IMR-90 (cell line): Measurements from ENCODE around the gene RPH3AL. TPM values are rescaled to one million over a fixed set of nuclear protein-coding genes. Genes with fewer than 3 reads are reported as not detected.

ENCODE experiments used
- ATAC-seq: fragments of 200-7000 bp; cut with Tn5 transposase; 2 replicates; pipeline ENCODE4 v1.9.1; 2020; ENCODE audit warnings: low read depth, mild to moderate bottlenecking, moderate library complexity
- BruUV-seq: library from RNA; stranded (reverse); fragments of 400-500 nt; replicated peaks from 2 replicates; lab custom pipeline; 2021; lab: Mats Ljungman, UMichigan
- CTCF ChIA-PET: fragments of 300-600 bp; formaldehyde crosslinking; extraction: SDS; loops from one replicate; lab custom pipeline; 2021; ENCODE audit warnings: antibody characterized with exemption; lab: Yijun Ruan, JAX
- POLR2A ChIA-PET: fragments of 300-600 bp; sonication (Branson Sonifier 250); formaldehyde crosslinking; loops from one replicate; lab custom pipeline; 2022; ENCODE audit warnings: antibody characterized with exemption; ENCODE audit not compliant: unreplicated experiment; lab: Charles Lee
- DNase-seq: peaks from one replicate; pipeline ENCODE4 v3.0.0; 2013
- H2AFZ ChIP-seq: replicated peaks from 2 replicates; pipeline ENCODE3; 2013; ENCODE audit warnings: low read length, mild to moderate bottlenecking; ENCODE audit not compliant: poor library complexity
- H2AK5ac ChIP-seq: 2 replicates; pipeline ENCODE4 v1.6.1; 2013; ENCODE audit warnings: low read depth, low read length, inconsistent platforms
- H2AK9ac ChIP-seq: replicated peaks from 2 replicates; pipeline ENCODE3; 2013; ENCODE audit warnings: mild to moderate bottlenecking, low read depth, low read length, moderate library complexity; ENCODE audit not compliant: poor library complexity
- H2BK120ac ChIP-seq: 2 replicates; pipeline ENCODE4 v1.6.1; 2013; ENCODE audit warnings: low read depth, low read length, inconsistent platforms
- H2BK15ac ChIP-seq: 3 replicates; pipeline ENCODE4 v1.6.1; 2013; ENCODE audit warnings: low read depth, low read length, inconsistent platforms
- H2BK20ac ChIP-seq: 2 replicates; pipeline ENCODE4 v1.6.1; 2013; ENCODE audit warnings: low read depth, mild to moderate bottlenecking, inconsistent platforms, low read length, moderate library complexity
- H2BK5ac ChIP-seq: 2 replicates; pipeline ENCODE4 v1.6.1; 2013; ENCODE audit warnings: mild to moderate bottlenecking, low read depth, low read length, inconsistent platforms; ENCODE audit not compliant: poor library complexity, severe bottlenecking
- H3K14ac ChIP-seq: replicated peaks from 2 replicates; pipeline ENCODE4 v1.6.1; 2013; ENCODE audit warnings: low read depth, low read length, inconsistent platforms
- H3K18ac ChIP-seq: 2 replicates; pipeline ENCODE4 v1.6.1; 2013; ENCODE audit warnings: low read depth, low read length, control low read depth
- H3K23ac ChIP-seq: 2 replicates; pipeline ENCODE4 v1.6.1; 2013; ENCODE audit warnings: low read depth, low read length, inconsistent platforms
- H3K27ac ChIP-seq: 2 replicates; pipeline ENCODE4 v1.5.1; 2013; ENCODE audit warnings: mild to moderate bottlenecking, control low read depth, low read length; ENCODE audit not compliant: insufficient read depth
- H3K27me3 ChIP-seq: 2 replicates; pipeline ENCODE4 v1.6.1; 2013; ENCODE audit warnings: low read length; ENCODE audit not compliant: control insufficient read depth, insufficient read depth
- H3K36me3 ChIP-seq: 2 replicates; pipeline ENCODE4 v1.6.1; 2013; ENCODE audit warnings: low read length, mixed read lengths; ENCODE audit not compliant: control insufficient read depth, insufficient read depth
- H3K4ac ChIP-seq: 2 replicates; pipeline ENCODE4 v1.6.1; 2013; ENCODE audit warnings: low read depth, low read length, inconsistent platforms
- H3K4me1 ChIP-seq: 2 replicates; pipeline ENCODE4 v1.6.1; 2013; ENCODE audit warnings: low read length, mixed read lengths; ENCODE audit not compliant: control insufficient read depth, insufficient read depth
- H3K4me2 ChIP-seq: 2 replicates; pipeline ENCODE4 v1.6.1; 2013; ENCODE audit warnings: low read depth, mild to moderate bottlenecking, control low read depth, low read length, moderate library complexity
- H3K4me3 ChIP-seq: 2 replicates; pipeline ENCODE4 v1.5.1; 2013; ENCODE audit warnings: low read depth, mild to moderate bottlenecking, control low read depth, low read length, moderate library complexity; ENCODE audit not compliant: insufficient read depth
- H3K56ac ChIP-seq: 2 replicates; pipeline ENCODE4 v1.6.1; 2013; ENCODE audit warnings: low read length, inconsistent platforms; ENCODE audit not compliant: insufficient read depth; ENCODE audit errors: extremely low read depth
- H3K79me1 ChIP-seq, 2 experiments: 2 replicates each; pipeline ENCODE4 v1.6.1; 2013; ENCODE audit warnings: low read length in 2 of 2, inconsistent platforms in 1 of 2, low read depth in 1 of 2
- H3K9ac ChIP-seq: 2 replicates; pipeline ENCODE4 v1.6.1; 2013; ENCODE audit warnings: low read depth, low read length, control low read depth
- H3K9me1 ChIP-seq: 2 replicates; pipeline ENCODE4 v1.6.1; 2013; ENCODE audit warnings: low read length, inconsistent platforms; ENCODE audit not compliant: insufficient read depth
- H3K9me3 ChIP-seq: 2 replicates; pipeline ENCODE4 v1.6.1; 2013; ENCODE audit warnings: low read length; ENCODE audit not compliant: control insufficient read depth, insufficient read depth
- H4K20me1 ChIP-seq: 2 replicates; pipeline ENCODE4 v1.6.1; 2013; ENCODE audit warnings: low read length, inconsistent platforms; ENCODE audit not compliant: insufficient read depth
- H4K5ac ChIP-seq: 2 replicates; pipeline ENCODE4 v1.6.1; 2013; ENCODE audit warnings: mild to moderate bottlenecking, low read depth, low read length, control low read depth
- H4K8ac ChIP-seq, 2 experiments: 2 replicates each; pipeline ENCODE4 v1.6.1; 2013; ENCODE audit warnings: low read depth in 2 of 2, low read length in 2 of 2, control low read depth in 1 of 2, inconsistent platforms in 1 of 2
- H4K91ac ChIP-seq: 2 replicates; pipeline ENCODE4 v1.6.1; 2013; ENCODE audit warnings: low read depth, low read length, inconsistent platforms; ENCODE audit not compliant: insufficient read depth
- BHLHE40 ChIP-seq: fragments of 150-350 bp; IDR thresholded peaks from 2 replicates; pipeline ENCODE4 v1.6.1; 2016; ENCODE audit warnings: mild to moderate bottlenecking, low read depth, low read length
- FOS ChIP-seq: fragments of 150-350 bp; IDR thresholded peaks from 2 replicates; pipeline ENCODE4 v1.6.1; 2016; ENCODE audit warnings: low read depth, low read length
- MAFK ChIP-seq: IDR thresholded peaks from 2 replicates; pipeline ENCODE4 v1.6.1; 2012; ENCODE audit warnings: low read depth, low read length, improper control_type of control experiment
- MAZ ChIP-seq: IDR thresholded peaks from 2 replicates; pipeline ENCODE4 v1.6.1; 2012; ENCODE audit warnings: low read depth, mild to moderate bottlenecking, low read length, improper control_type of control experiment, moderate library complexity, borderline replicate concordance
- MXI1 ChIP-seq: IDR thresholded peaks from 2 replicates; pipeline ENCODE4 v1.6.1; 2012; ENCODE audit warnings: low read depth, mild to moderate bottlenecking, low read length, moderate library complexity, borderline replicate concordance
- NFE2L2 ChIP-seq: fragments of 150-350 bp; IDR thresholded peaks from 2 replicates; pipeline ENCODE4 v1.6.1; 2016; ENCODE audit warnings: low read depth, mild to moderate bottlenecking, low read length
- WGBS, 2 experiments: methylation state at CpG; one replicate each; pipeline versions ENCODE4 v1.1.5 to v1.1.7; 2013; ENCODE audit warnings: missing lambda C conversion rate in 2 of 2; ENCODE audit not compliant: insufficient read length in 1 of 2; ENCODE audit errors: extremely low coverage in 2 of 2; 5-methylcytosine and 5-hydroxymethylcytosine counted together
- dilution Hi-C: fragments of 300-500 bp; cut with HindIII; formaldehyde crosslinking; loops from one replicate; pipeline ENCODE4 v1.14.3; 2018; ENCODE audit warnings: low sequenced_read_pairs; ENCODE audit not compliant: unreplicated experiment
- in situ Hi-C: fragments of 300-500 bp; cut with MboI; formaldehyde crosslinking; loops from 3 replicates; pipeline ENCODE4 v1.14.3; 2019; ENCODE audit warnings: low sequenced_read_pairs, inconsistent platforms, mixed read lengths
- intact Hi-C: fragments of 100-400 bp; cut with micrococcal nuclease; formaldehyde crosslinking; loops from 2 replicates; pipeline ENCODE4 v1.10.0; 2022
- polyA plus RNA-seq, 3 experiments: library from polyadenylated mRNA; depleted of rRNA; stranded (reverse); fragments of >200 nt; gene quantifications; 2 replicates each; pipeline ENCODE4 v1.2.3, GENCODE V29; 2012; ENCODE audit warnings: low replicate concordance in 1 of 3
- total RNA-seq: library from RNA; depleted of rRNA; stranded (reverse); fragments of >200 nt; gene quantifications from 2 replicates; pipeline ENCODE4 v1.2.3, GENCODE V29; 2012

Gene RPH3AL
- total and polyA plus RNA-seq, 2 of the 4 experiments (the other 2 are of a cell fraction), result 1.8 to 2.5 TPM

- Histone ChIP-seq H4K5ac (no peak overlapping the region), H4K91ac (no peak overlapping the region), H2BK20ac (no peak overlapping the region), H2AK9ac (no peak overlapping the region), H3K79me1 (no peaks in the 10 kb centered on the region), H3K4me1 (no peaks in the 10 kb centered on the region), H4K8ac (no peak overlapping the region), H2BK15ac (no peak overlapping the region), H4K20me1 (no peaks in the 10 kb centered on the region), H3K27me3 (peaks cover 6% of the 10 kb centered on the region; the same call in 1 of the 2 replicates), H3K4me2 (no peak overlapping the region), H3K14ac (no peak overlapping the region), H3K9me3 (peaks cover 11% of the 10 kb centered on the region), H3K56ac (no peak overlapping the region), H3K4me3 (no peak overlapping the region), H2AFZ (no peak overlapping the region), H3K9me1 (no peaks in the 10 kb centered on the region), H3K23ac (no peak overlapping the region), H3K4ac (no peak overlapping the region), H3K9ac (no peak overlapping the region), H2AK5ac (no peak overlapping the region), H2BK120ac (no peak overlapping the region), H3K18ac (no peak overlapping the region), H3K27ac (no peak overlapping the region), H2BK5ac (no peak overlapping the region), H3K36me3 (no peaks in the 10 kb centered on the region)
- dilution Hi-C loops (no loop called here), in situ Hi-C loops (no loop called here), intact Hi-C loops (no loop called here)
- CTCF ChIA-PET, result no interaction called here
- ATAC-seq (no peak), DNase-seq (no peak)
- POLR2A ChIA-PET, result no interaction called here
- TF ChIP-seq MAFK, result no peak
- no peak for TF ChIP-seq BHLHE40
- no peak for TF ChIP-seq MXI1
- no peak for TF ChIP-seq NFE2L2
- TF ChIP-seq MAZ, result no peak
- no peak for TF ChIP-seq FOS
- WGBS, 2 experiments, result 40% methylated on average over 13 of the region's 22 CpGs; no CpG with 5 or more reads in 1 of the 2 experiments
- no TSS peak for BruUV-seq
Observed at GRCh38 chr17:259341-259976, 93.1 kb downstream of the RPH3AL start.
